Fibroblast of lung (primary cell): ENCODE results near the gene AKAP8.

ENCODE experiments used
- EZH2 ChIP-seq: IDR thresholded peaks from 2 replicates; pipeline ENCODE4 v1.5.1; 2012; ENCODE audit warnings: low read length, control low read depth, mild to moderate bottlenecking; ENCODE audit errors: missing control alignments
- TF ChIP-seq, protein P1 (sequence below), 2 donors: IDR thresholded peaks in 1 of 2; conservative IDR thresholded peaks in 1 of 2; 1 replicate in 1 of 2; 2 replicates in 1 of 2; pipeline ENCODE4 v1.5.1; 2011 to 2012; ENCODE audit warnings: low read length in 2 of 2, control low read depth in 1 of 2, inconsistent platforms in 1 of 2, low read depth in 1 of 2, mild to moderate bottlenecking in 1 of 2

DNA sequence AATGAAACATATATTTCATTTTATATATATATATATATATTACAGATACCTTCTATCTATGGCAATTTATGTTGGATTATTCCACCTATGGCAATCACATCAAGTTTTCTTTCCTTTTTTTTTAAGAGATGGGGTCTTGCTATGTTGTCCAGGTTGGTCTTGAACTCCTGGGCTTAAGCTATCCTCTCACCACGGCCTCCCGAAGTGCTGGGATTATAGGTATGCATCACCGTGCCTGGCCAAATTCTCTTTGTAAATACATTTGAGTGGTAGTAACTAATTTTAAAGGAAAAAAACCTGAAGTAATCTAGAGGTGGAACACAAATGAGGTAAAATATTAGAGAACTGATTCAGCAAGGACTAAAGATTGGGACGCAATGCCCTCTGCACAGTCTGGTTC, 25.7 kb downstream of the AKAP8 start:
- TF ChIP-seq, protein P1, sequence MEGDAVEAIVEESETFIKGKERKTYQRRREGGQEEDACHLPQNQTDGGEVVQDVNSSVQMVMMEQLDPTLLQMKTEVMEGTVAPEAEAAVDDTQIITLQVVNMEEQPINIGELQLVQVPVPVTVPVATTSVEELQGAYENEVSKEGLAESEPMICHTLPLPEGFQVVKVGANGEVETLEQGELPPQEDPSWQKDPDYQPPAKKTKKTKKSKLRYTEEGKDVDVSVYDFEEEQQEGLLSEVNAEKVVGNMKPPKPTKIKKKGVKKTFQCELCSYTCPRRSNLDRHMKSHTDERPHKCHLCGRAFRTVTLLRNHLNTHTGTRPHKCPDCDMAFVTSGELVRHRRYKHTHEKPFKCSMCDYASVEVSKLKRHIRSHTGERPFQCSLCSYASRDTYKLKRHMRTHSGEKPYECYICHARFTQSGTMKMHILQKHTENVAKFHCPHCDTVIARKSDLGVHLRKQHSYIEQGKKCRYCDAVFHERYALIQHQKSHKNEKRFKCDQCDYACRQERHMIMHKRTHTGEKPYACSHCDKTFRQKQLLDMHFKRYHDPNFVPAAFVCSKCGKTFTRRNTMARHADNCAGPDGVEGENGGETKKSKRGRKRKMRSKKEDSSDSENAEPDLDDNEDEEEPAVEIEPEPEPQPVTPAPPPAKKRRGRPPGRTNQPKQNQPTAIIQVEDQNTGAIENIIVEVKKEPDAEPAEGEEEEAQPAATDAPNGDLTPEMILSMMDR (conservative IDR thresholded peaks at IDR 0.05 in 1 of 2, IDR thresholded peaks at IDR 0.05 in 1 of 2; ENCODE audit: low read depth in 1 of 2, low read length in 2 of 2), result no peak
- no peak for TF ChIP-seq EZH2
